HG02571 (cell line): ENCODE data around the gene SIX1.

Source experiments
- ATAC-seq: cut with Tn5 transposase; IDR thresholded peaks from one replicate; pipeline ENCODE4 v1.9.1; 2021; ENCODE audit warnings: mild to moderate bottlenecking, moderate library complexity; ENCODE audit not compliant: unreplicated experiment

The SIX1 gene

GRCh38 chr14:60643463-60644314 lies 5.6 kb downstream of the SIX1 start:
- no peak for ATAC-seq

DNA sequence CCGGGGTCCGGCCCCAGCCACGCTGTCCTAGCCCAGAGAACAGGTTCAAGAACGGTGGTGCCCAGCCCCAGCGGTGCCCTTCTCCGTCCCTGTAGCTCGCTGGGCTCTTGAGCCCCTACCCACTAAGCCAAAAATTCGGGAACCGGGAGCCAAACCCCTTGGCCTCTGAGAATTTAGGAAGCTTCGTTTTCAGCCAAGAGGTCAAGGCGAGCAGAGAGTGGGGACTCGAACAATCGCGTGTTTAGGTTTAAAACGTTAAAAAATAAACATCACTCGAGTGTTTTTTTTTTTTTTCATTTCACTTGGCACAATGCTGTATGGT lies 6.2 kb downstream of the SIX1 start:
- ATAC-seq: no peak

- ATAC-seq: no peak
Observed at GRCh38 chr14:60642270-60643140, 6.8 kb downstream of the SIX1 start.

DNA sequence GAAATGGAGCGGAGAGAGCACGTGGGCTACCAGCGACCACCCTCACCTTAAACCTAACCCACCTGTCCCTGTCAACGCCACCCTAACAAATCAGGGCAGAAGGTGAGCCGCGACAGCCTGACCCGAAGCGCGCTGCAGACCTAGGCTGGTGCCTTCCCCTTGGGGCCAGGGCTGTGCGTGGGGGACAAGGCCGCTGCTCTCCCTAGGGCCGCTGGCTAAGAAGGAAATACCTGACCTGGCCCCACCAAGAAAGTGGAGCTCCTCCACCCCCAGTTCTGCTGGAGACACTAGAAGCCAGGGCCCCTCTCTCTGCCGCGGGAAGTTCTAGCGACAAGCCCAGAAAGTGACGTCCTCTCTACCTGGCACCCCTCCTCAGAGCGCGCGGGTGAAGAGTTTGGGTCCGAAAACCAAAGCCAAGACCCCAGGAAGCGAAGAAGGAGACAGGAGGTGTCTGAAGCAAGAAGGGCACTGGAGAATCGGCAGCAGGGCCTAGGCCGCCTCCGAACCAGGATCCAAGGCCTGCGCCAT lies 7.5 kb downstream of the SIX1 start:
- no peak for ATAC-seq

- no peak for ATAC-seq
Observed at GRCh38 chr14:60640859-60641741, 8.2 kb downstream of the SIX1 start.

GRCh38 chr14:60639674-60640073 lies 9.6 kb downstream of the SIX1 start:
- no peak for ATAC-seq

DNA sequence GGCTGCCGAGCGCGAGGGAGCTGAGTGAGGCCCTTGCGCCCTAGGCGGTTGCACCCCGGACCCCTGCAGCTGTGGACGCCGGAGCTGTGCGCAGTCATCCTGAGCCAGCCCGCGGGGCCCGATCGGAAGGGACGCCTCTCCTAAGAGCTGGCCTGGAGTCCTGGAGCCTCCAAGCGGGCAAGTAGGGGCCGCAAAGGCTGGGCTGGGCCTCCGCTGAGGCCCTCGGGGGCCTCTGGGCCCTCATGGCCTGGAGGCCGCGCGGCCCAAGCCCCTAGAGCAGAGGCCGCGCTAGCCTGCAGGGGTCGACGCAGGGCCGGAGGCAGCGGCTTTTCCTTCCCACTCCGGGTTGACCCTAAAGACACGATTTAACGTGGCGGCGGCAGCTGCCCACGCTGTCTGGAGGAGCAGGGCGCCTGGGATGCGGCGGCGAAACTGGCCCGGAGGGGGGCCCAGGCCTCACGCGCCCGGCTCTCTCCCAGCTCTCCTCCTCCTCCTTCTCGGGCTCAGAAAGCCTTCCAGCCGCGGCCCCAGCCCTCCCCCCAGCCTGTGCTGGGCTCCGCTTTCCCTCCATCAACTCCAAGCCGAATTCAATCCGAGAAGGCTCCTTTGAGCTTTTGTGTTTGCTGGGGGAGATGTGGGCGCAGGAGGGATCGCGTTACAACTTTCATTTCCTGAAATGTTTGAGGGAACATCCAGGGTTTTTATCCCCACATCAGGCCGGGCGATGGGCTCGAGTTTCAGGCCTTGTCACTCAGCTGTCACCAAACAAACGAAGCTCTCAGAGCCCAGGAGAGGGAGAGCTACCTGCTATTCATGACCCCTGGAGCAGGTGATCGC lies 11.6 kb downstream of the SIX1 start:
- no peak for ATAC-seq

DNA sequence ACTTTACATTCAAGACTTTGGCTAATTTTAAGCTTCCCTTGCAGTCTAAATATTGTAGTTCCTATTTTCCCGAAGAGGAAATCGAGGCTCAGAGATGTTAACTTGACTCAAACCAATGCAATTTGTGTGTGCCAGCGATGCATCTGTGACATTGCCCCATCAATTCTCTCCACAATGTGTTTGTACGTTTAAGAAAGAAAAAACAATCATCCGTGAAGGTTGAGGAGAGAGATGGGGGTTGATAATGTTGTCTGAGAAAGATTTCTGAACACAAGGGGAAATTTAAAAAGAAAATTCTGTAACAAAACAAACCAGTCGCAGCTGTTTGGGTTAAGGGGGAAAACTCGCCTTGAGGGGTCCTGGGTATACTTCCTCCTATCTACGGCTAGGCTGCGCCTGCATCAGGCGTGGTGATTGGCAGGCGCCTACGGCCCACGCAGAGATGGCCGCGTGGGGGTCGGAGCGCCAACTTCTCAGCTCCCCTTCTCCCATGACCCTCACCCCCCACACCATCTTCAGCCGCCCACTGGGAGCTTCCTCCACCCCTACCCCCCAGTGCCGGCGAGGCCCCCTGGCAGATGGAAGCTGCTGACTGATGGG lies 12.3 kb downstream of the SIX1 start:
- no peak for ATAC-seq

GRCh38 chr14:60634153-60634552 lies 15.1 kb downstream of the SIX1 start:
- ATAC-seq: no peak

- ATAC-seq: no peak
Observed at GRCh38 chr14:60632777-60633176, 16.5 kb downstream of the SIX1 start.

GRCh38 chr14:60632257-60632656 lies 17.0 kb downstream of the SIX1 start:
- ATAC-seq: no peak

GRCh38 chr14:60631842-60632241 lies 17.4 kb downstream of the SIX1 start:
- ATAC-seq: no peak

DNA sequence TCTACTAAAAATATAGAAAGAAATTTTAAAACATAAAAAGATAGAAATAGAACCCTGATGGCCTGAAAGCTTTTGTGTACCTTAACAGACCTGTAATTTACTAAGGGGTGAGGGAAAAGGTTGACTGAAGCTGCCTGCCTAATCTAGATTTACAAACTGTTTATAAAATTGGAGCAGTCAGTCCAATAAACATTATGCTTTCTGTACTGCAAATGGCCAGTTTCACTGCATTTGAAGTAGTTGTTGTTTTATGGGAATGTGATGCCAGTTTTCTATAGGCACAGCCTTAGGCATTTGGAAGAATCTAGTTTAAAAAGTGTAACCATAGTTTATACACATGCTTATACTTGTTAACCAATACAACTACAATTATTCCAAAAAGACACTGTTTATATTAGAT lies 19.1 kb downstream of the SIX1 start:
- ATAC-seq: no peak

- ATAC-seq: no peak
Observed at GRCh38 chr14:60628892-60629291, 20.4 kb downstream of the SIX1 start.

DNA sequence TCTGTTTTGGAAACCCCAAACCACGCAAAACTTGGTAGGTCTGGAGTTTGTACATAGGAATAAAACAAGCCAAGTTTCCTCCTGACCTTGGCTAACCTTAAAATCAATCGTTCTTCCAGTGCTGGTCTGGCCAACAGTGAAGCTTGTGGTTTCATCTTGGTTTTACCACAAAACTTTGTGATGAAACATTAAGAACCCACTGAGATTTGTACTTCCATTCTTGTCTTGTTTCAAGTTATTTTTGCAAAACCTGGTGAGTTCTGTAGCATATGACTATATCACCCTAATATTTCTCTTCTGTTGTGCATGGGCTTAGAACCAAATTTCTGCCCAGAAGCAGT lies 26.4 kb downstream of the SIX1 start:
- ATAC-seq: no peak

GRCh38 chr14:60622210-60622916 lies 26.9 kb downstream of the SIX1 start:
- no peak for ATAC-seq

- no peak for ATAC-seq
Observed at GRCh38 chr14:60621386-60621785, 27.9 kb downstream of the SIX1 start.

DNA sequence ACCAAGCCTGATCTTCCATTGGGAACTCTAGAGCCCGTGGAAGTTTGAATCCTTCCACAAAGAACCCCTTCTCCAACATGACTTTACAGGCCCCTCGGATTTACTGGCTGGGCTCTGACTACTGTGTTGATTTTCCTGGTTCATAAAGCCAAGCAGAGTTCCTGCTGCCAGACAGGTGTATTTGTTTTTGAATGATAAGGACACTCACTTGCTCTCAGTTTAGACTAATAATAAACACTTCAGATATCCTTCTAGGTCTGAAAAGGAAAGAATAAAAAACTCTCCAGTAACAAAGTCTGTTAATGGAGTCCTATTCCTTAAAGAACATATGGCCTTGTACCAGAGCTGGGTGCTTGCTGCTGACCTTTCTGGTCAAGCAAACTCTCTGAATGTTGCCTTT lies 31.0 kb downstream of the SIX1 start:
- no peak for ATAC-seq

- ATAC-seq: no peak
Observed at GRCh38 chr14:60616461-60616959, 32.8 kb downstream of the SIX1 start.
